IgD-negative memory B cell (primary cell): ENCODE results near the gene SKP2. TPM values are rescaled to one million over a fixed set of nuclear protein-coding genes. Genes with fewer than 3 reads are reported as not detected.
A peak's percentile ranks its signal among the peaks of the same experiment; 100 is the strongest.

Experiments used
- H3K27ac Mint-ChIP-seq, 3 donors: one replicate each; pipeline ENCODE4 v1.8.0; 2020 to 2022; ENCODE audit warnings: mild to moderate bottlenecking in 3 of 3, mixed read lengths in 3 of 3, moderate library complexity in 1 of 3
- H3K27me3 Mint-ChIP-seq: one replicate; pipeline ENCODE4 v1.8.0; 2021; ENCODE audit warnings: mixed read lengths
- H3K36me3 Mint-ChIP-seq: one replicate; pipeline ENCODE4 v1.8.0; 2020; ENCODE audit warnings: mild to moderate bottlenecking, mixed read lengths
- H3K4me1 Mint-ChIP-seq, 3 donors: one replicate each; pipeline ENCODE4 v1.8.0; 2020 to 2022; ENCODE audit warnings: mixed read lengths in 3 of 3, mild to moderate bottlenecking in 1 of 3
- H3K4me3 Mint-ChIP-seq, 4 donors: one replicate each; pipeline ENCODE4 v1.8.0; 2020 to 2022; ENCODE audit warnings: mild to moderate bottlenecking in 4 of 4, mixed read lengths in 4 of 4, moderate library complexity in 3 of 4
- H3K9me3 Mint-ChIP-seq, 3 donors: one replicate each; pipeline ENCODE4 v1.8.0; 2020 to 2021; ENCODE audit warnings: mixed read lengths in 3 of 3, mild to moderate bottlenecking in 1 of 3
- polyA plus RNA-seq: library from polyadenylated mRNA; unstranded; fragments of 300-500 nt; fragmentation: Illumina TruSeq; gene quantifications from one replicate; pipeline ENCODE4 v1.2.3, GENCODE V29; 2021

Gene SKP2
- polyA plus RNA-seq, 1 donor from 2014 or later, result 17.3 TPM

- Mint-ChIP-seq H3K9me3 (no peaks in the 10 kb centered on the region), H3K4me3 (peak overlapping the region; percentile 95 to 99 (median 98)), H3K4me1 (peaks cover 18 to 41% (median 36%) of the 10 kb centered on the region in 3 donors), H3K36me3 (no peaks in the 10 kb centered on the region), H3K27me3 (no peaks in the 10 kb centered on the region), H3K27ac (peak overlapping the region; percentile 47 to 97 (median 92))
These were observed 1.1 kb upstream of the SKP2 start for GRCh38 chr5:36150676-36151433.

GRCh38 chr5:36152324-36153297 is 700 bp downstream of the SKP2 start:
- H3K4me1 Mint-ChIP-seq, result peaks cover 22 to 38% (median 38%) of the 10 kb centered on the region in 3 donors

GRCh38 chr5:36153298-36153677 is 1.4 kb downstream of the SKP2 start:
- Mint-ChIP-seq H3K4me1 (peaks cover 23 to 40% (median 39%) of the 10 kb centered on the region in 3 donors), H3K9me3 (no peaks in the 10 kb centered on the region), H3K27me3 (no peaks in the 10 kb centered on the region), H3K4me3 (peak overlapping the region; percentile 3 to 98 (median 88)), H3K36me3 (peaks cover 5% of the 10 kb centered on the region), H3K27ac (peak overlapping the region in 1 of 3 donors; percentile 50)

More at GRCh38 chr5:36152324-36153297, 700 bp downstream of the SKP2 start:
- Mint-ChIP-seq H3K36me3 (peaks cover 3% of the 10 kb centered on the region), H3K27me3 (no peaks in the 10 kb centered on the region), H3K4me3 (peak overlapping the region; percentile 95 to 99 (median 98)), H3K27ac (peak overlapping the region; percentile 47 to 97 (median 92)), H3K9me3 (no peaks in the 10 kb centered on the region)

- Mint-ChIP-seq H3K27me3 (no peaks in the 10 kb centered on the region), H3K4me3 (peak overlapping the region in 3 of 4 donors; percentile 3 to 61 (median 43)), H3K4me1 (peaks cover 23 to 43% (median 39%) of the 10 kb centered on the region in 3 donors), H3K36me3 (peaks cover 5% of the 10 kb centered on the region), H3K27ac (no peak overlapping the region), H3K9me3 (no peaks in the 10 kb centered on the region)
These were observed 1.8 kb downstream of the SKP2 start for GRCh38 chr5:36153726-36154125.

- Mint-ChIP-seq H3K4me3 (no peak overlapping the region), H3K36me3 (peaks cover 5% of the 10 kb centered on the region), H3K4me1 (peaks cover 22 to 39% (median 38%) of the 10 kb centered on the region in 3 donors), H3K27ac (no peak overlapping the region), H3K27me3 (no peaks in the 10 kb centered on the region), H3K9me3 (no peaks in the 10 kb centered on the region)
These were observed 3.4 kb downstream of the SKP2 start for GRCh38 chr5:36155291-36155690.

- peaks cover 18 to 32% (median 30%) of the 10 kb centered on the region in 3 donors for H3K4me1 Mint-ChIP-seq
- H3K9me3 Mint-ChIP-seq, result no peaks in the 10 kb centered on the region
- no peaks in the 10 kb centered on the region for H3K27me3 Mint-ChIP-seq
- H3K27ac Mint-ChIP-seq, result no peak overlapping the region
- H3K4me3 Mint-ChIP-seq, result no peak overlapping the region
- peaks cover 5% of the 10 kb centered on the region for H3K36me3 Mint-ChIP-seq
These were observed 4.2 kb downstream of the SKP2 start for GRCh38 chr5:36156121-36156601.

- Mint-ChIP-seq H3K4me3 (peak overlapping the region in 1 of 4 donors; percentile 66), H3K9me3 (no peaks in the 10 kb centered on the region), H3K27ac (no peak overlapping the region), H3K27me3 (no peaks in the 10 kb centered on the region), H3K36me3 (peaks cover 5% of the 10 kb centered on the region), H3K4me1 (peaks cover 18 to 36% (median 30%) of the 10 kb centered on the region in 3 donors)
These were observed 4.7 kb downstream of the SKP2 start for GRCh38 chr5:36156619-36157018.

- peaks cover 9% of the 10 kb centered on the region for H3K36me3 Mint-ChIP-seq
- no peaks in the 10 kb centered on the region for H3K27me3 Mint-ChIP-seq
- H3K27ac Mint-ChIP-seq, result no peak overlapping the region
- no peak overlapping the region for H3K4me3 Mint-ChIP-seq
- H3K9me3 Mint-ChIP-seq, result no peaks in the 10 kb centered on the region
- H3K4me1 Mint-ChIP-seq, result peaks cover 9 to 29% (median 20%) of the 10 kb centered on the region in 3 donors
These were observed 6.2 kb downstream of the SKP2 start for GRCh38 chr5:36158144-36158543.

- H3K9me3 Mint-ChIP-seq, result no peaks in the 10 kb centered on the region
- H3K4me1 Mint-ChIP-seq, result peaks cover 8 to 18% (median 11%) of the 10 kb centered on the region in 3 donors
- H3K27ac Mint-ChIP-seq, result peak overlapping the region in 1 of 3 donors; percentile 54
- peaks cover 10% of the 10 kb centered on the region for H3K36me3 Mint-ChIP-seq
- H3K4me3 Mint-ChIP-seq, result no peak overlapping the region
- H3K27me3 Mint-ChIP-seq, result no peaks in the 10 kb centered on the region
These were observed 8.7 kb downstream of the SKP2 start for GRCh38 chr5:36160617-36161016.

- Mint-ChIP-seq H3K9me3 (no peaks in the 10 kb centered on the region), H3K4me1 (peaks cover 8 to 16% (median 11%) of the 10 kb centered on the region in 3 donors), H3K27me3 (no peaks in the 10 kb centered on the region), H3K36me3 (peaks cover 11% of the 10 kb centered on the region), H3K27ac (peak overlapping the region in 1 of 3 donors; percentile 54), H3K4me3 (no peak overlapping the region)
These were observed 9.4 kb downstream of the SKP2 start for GRCh38 chr5:36161361-36161760.

- Mint-ChIP-seq H3K9me3 (no peaks in the 10 kb centered on the region), H3K27ac (no peak overlapping the region), H3K27me3 (no peaks in the 10 kb centered on the region), H3K36me3 (peaks cover 8% of the 10 kb centered on the region), H3K4me1 (peaks cover 0 to 12% (median 3%) of the 10 kb centered on the region in 3 donors), H3K4me3 (no peak overlapping the region)
These were observed 11.0 kb downstream of the SKP2 start for GRCh38 chr5:36162810-36163486.

GRCh38 chr5:36164461-36164860 is 12.6 kb downstream of the SKP2 start:
- Mint-ChIP-seq H3K27ac (no peak overlapping the region), H3K36me3 (peaks cover 11% of the 10 kb centered on the region), H3K27me3 (no peaks in the 10 kb centered on the region), H3K4me1 (peaks cover 0 to 9% (median 3%) of the 10 kb centered on the region in 3 donors), H3K4me3 (no peak overlapping the region), H3K9me3 (no peaks in the 10 kb centered on the region)

GRCh38 chr5:36168737-36169136 is 16.8 kb downstream of the SKP2 start:
- H3K4me1 Mint-ChIP-seq, result peaks cover 0 to 2% (median 0%) of the 10 kb centered on the region in 3 donors
- no peaks in the 10 kb centered on the region for H3K27me3 Mint-ChIP-seq
- H3K27ac Mint-ChIP-seq, result no peak overlapping the region
- H3K9me3 Mint-ChIP-seq, result no peaks in the 10 kb centered on the region
- H3K4me3 Mint-ChIP-seq, result no peak overlapping the region
- H3K36me3 Mint-ChIP-seq, result peaks cover 8% of the 10 kb centered on the region

- H3K27ac Mint-ChIP-seq, result no peak overlapping the region
These were observed 19.0 kb downstream of the SKP2 start for GRCh38 chr5:36170832-36171424.

More at GRCh38 chr5:36170832-36171424, 19.0 kb downstream of the SKP2 start:
- Mint-ChIP-seq H3K9me3 (no peaks in the 10 kb centered on the region), H3K4me1 (peaks cover 0 to 7% (median 0%) of the 10 kb centered on the region in 3 donors), H3K4me3 (no peak overlapping the region), H3K36me3 (peaks cover 8% of the 10 kb centered on the region), H3K27me3 (no peaks in the 10 kb centered on the region)
